Lung microvascular endothelial cell (primary cell): ENCODE measurements around the gene FMO4. TPM values are rescaled to one million over a fixed set of nuclear protein-coding genes. Genes with fewer than 3 reads are reported as not detected.
"Not testable (repeated sequence)": the region's sequence is repeated elsewhere in the genome, so short reads cannot be mapped to it uniquely, and the experiment has no call there.

Source experiments
- DNase-seq, 2 donors: peaks; one replicate each; pipeline versions ENCODE4 v3.0.0 to v3.0.0-alpha.2; 2010; ENCODE audit warnings: low read depth in 2 of 2
- total RNA-seq: library from RNA; depleted of rRNA; stranded (reverse); fragments of >200 nt; gene quantifications from 2 replicates; pipeline ENCODE4 v1.2.1, GENCODE V29; 2014

Gene FMO4
- total RNA-seq, 1 donor from 2014 or later, result 0.79 TPM

GRCh38 chr1:171381866-171382210 is 67.9 kb downstream of the FMO4 start:
- DNase-seq, result no peak

- no peak for DNase-seq
These were observed 70.5 kb downstream of the FMO4 start for GRCh38 chr1:171384496-171384895.

GRCh38 chr1:171389171-171389570 is 75.2 kb downstream of the FMO4 start:
- DNase-seq, result no peak

- DNase-seq, result not testable (repeated sequence)
These were observed 76.8 kb downstream of the FMO4 start for GRCh38 chr1:171390740-171391139.

Other genes starting within 250 kb of the FMO4 start
- not detected in 2 replicates for gene FMO3, start 223.3 kb upstream of the FMO4 start, total RNA-seq
- gene FMO2, start 128.9 kb upstream of the FMO4 start, total RNA-seq, result 0.20 TPM in 1 of 2 replicates, not detected in the other
- gene FMO1, start 65.7 kb upstream of the FMO4 start, total RNA-seq, result not detected in 2 replicates
- gene PRRC2C, start 171.3 kb downstream of the FMO4 start, total RNA-seq, result 31.6 and 34.5 TPM in 2 replicates